DND-41 (cell line): ENCODE measurements around the gene NFAM1.

Experiments used
- ATAC-seq: fragments of 200-7000 bp; cut with Tn5 transposase; 3 replicates; pipeline ENCODE4 v1.9.1; 2021; ENCODE audit warnings: low read depth; ENCODE audit not compliant: insufficient read depth
- DNase-seq: peaks from one replicate; pipeline ENCODE4 v3.0.0-alpha.2; 2020
- H2AFZ ChIP-seq: 2 replicates; pipeline ENCODE4 v1.6.0; 2012; ENCODE audit warnings: low read depth, low read length
- H3K27ac ChIP-seq: 2 replicates; pipeline ENCODE4 v1.5.1; 2012; ENCODE audit warnings: low read length, inconsistent platforms
- H3K27me3 ChIP-seq: fragments of 200-600 bp; sonication (generic); 2 replicates; pipeline ENCODE4 v1.6.0; 2012; ENCODE audit warnings: low read length, mild to moderate bottlenecking, inconsistent platforms; ENCODE audit not compliant: insufficient read depth, poor library complexity
- H3K36me3 ChIP-seq: 2 replicates; pipeline ENCODE4 v1.5.1; 2012; ENCODE audit warnings: low read length, inconsistent platforms; ENCODE audit not compliant: insufficient read depth
- H3K4me1 ChIP-seq: 2 replicates; pipeline ENCODE4 v1.5.1; 2012; ENCODE audit warnings: mild to moderate bottlenecking, low read length; ENCODE audit not compliant: insufficient read depth
- H3K4me2 ChIP-seq: 2 replicates; pipeline ENCODE4 v1.6.0; 2012; ENCODE audit warnings: mild to moderate bottlenecking, moderate library complexity, low read length, inconsistent platforms; ENCODE audit not compliant: insufficient read depth
- H3K4me3 ChIP-seq, 2 experiments: fragments of 200-600 bp in 1 of 2; shearing (Covaris generic) in 1 of 2; 2 replicates each; pipeline ENCODE4 v1.5.1; 2012 to 2016; ENCODE audit warnings: inconsistent platforms in 2 of 2, low read length in 2 of 2, mild to moderate bottlenecking in 2 of 2, low read depth in 1 of 2, moderate library complexity in 1 of 2
- H3K79me2 ChIP-seq: 2 replicates; pipeline ENCODE4 v1.6.0; 2012; ENCODE audit warnings: low read length, inconsistent platforms; ENCODE audit not compliant: insufficient read depth
- H3K9ac ChIP-seq: 2 replicates; pipeline ENCODE4 v1.6.0; 2012; ENCODE audit warnings: low read depth, mild to moderate bottlenecking, inconsistent platforms, low read length, moderate library complexity
- H3K9me3 ChIP-seq: 2 replicates; pipeline ENCODE4 v1.5.1; 2012; ENCODE audit warnings: low read length, moderate library complexity, mild to moderate bottlenecking, inconsistent platforms; ENCODE audit not compliant: insufficient read depth, severe bottlenecking
- H4K20me1 ChIP-seq: 2 replicates; pipeline ENCODE4 v1.6.0; 2012; ENCODE audit warnings: low read length; ENCODE audit not compliant: insufficient read depth
- EZH2 ChIP-seq: IDR thresholded peaks from 3 replicates; pipeline ENCODE4 v1.6.1; 2012; ENCODE audit warnings: borderline replicate concordance, low read depth, mild to moderate bottlenecking, moderate library complexity, low read length, inconsistent platforms; ENCODE audit not compliant: severe bottlenecking
- TF ChIP-seq, protein P1 (sequence below): IDR thresholded peaks from 2 replicates; pipeline ENCODE4 v1.5.1; 2012; ENCODE audit warnings: borderline replicate concordance, low read length, moderate library complexity, mild to moderate bottlenecking; ENCODE audit not compliant: poor library complexity, severe bottlenecking; ENCODE audit errors: extremely low read depth

Gene NFAM1

DNA sequence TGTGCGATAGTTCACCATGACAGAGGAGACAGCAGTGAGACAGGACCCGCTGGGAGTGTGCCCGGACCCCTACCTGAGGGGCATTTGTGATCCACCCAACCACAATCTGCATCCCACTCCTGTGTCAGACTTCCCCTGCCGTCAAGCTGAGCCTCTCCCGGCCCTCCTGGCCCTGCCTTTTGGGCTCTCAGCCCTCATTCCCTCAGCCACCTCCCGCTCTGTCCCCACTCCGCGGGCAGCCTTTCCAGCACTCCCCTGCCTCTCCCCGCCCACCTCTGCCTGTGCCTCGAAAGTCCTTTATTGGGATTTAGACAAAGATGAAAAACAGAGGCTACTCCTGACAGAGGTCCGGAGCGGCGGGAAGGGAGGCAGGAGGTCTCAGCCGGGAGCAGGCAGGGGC, 4.2 kb downstream of the NFAM1 start:
- no peak overlapping the region for H3K27ac ChIP-seq
- TF ChIP-seq, protein P1, sequence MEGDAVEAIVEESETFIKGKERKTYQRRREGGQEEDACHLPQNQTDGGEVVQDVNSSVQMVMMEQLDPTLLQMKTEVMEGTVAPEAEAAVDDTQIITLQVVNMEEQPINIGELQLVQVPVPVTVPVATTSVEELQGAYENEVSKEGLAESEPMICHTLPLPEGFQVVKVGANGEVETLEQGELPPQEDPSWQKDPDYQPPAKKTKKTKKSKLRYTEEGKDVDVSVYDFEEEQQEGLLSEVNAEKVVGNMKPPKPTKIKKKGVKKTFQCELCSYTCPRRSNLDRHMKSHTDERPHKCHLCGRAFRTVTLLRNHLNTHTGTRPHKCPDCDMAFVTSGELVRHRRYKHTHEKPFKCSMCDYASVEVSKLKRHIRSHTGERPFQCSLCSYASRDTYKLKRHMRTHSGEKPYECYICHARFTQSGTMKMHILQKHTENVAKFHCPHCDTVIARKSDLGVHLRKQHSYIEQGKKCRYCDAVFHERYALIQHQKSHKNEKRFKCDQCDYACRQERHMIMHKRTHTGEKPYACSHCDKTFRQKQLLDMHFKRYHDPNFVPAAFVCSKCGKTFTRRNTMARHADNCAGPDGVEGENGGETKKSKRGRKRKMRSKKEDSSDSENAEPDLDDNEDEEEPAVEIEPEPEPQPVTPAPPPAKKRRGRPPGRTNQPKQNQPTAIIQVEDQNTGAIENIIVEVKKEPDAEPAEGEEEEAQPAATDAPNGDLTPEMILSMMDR, result no peak
- TF ChIP-seq EZH2, result no peak
- H3K27me3 ChIP-seq, result peaks cover 11% of the 10 kb centered on the region
- no peak overlapping the region for H2AFZ ChIP-seq
- no peaks in the 10 kb centered on the region for H3K9me3 ChIP-seq
- no peak overlapping the region for H3K4me2 ChIP-seq
- H3K9ac ChIP-seq, result no peak overlapping the region
- no peaks in the 10 kb centered on the region for H4K20me1 ChIP-seq
- no peaks in the 10 kb centered on the region for H3K4me1 ChIP-seq
- DNase-seq (no peak), ATAC-seq (no peak)
- no peak overlapping the region for H3K4me3 ChIP-seq
- H3K79me2 ChIP-seq, result no peaks in the 10 kb centered on the region
- H3K36me3 ChIP-seq, result no peaks in the 10 kb centered on the region

DNA sequence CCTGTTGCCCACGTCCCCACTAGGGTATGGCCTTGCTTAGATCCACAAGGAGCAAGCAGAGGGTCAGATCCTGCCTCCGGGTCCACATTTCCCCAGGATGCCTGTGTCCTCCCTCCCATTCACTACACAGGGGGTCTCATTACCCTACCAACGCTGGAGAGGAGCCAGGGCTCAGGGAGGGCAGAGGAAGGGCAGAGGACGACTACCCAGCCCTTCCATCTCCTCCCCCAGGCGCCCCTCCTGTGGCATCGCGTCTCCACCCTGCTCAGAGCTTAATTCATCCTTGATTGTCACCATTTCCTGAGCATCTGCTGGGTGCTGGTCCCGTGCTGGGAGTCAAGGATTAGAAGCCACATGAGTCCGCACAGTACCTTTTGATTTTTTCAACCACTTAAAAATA, 5.0 kb downstream of the NFAM1 start:
- peaks cover 11% of the 10 kb centered on the region for H3K27me3 ChIP-seq
- no peaks in the 10 kb centered on the region for H3K4me1 ChIP-seq
- no peak overlapping the region for H2AFZ ChIP-seq
- no peak for ATAC-seq
- H3K27ac ChIP-seq, result no peak overlapping the region
- TF ChIP-seq, protein P1, result no peak
- no peak for TF ChIP-seq EZH2
- no peaks in the 10 kb centered on the region for H3K9me3 ChIP-seq
- no peak overlapping the region for H3K4me3 ChIP-seq
- DNase-seq, result no peak
- H4K20me1 ChIP-seq, result no peaks in the 10 kb centered on the region
- H3K79me2 ChIP-seq, result no peaks in the 10 kb centered on the region
- H3K4me2 ChIP-seq, result no peak overlapping the region
- no peak overlapping the region for H3K9ac ChIP-seq
- no peaks in the 10 kb centered on the region for H3K36me3 ChIP-seq

DNA sequence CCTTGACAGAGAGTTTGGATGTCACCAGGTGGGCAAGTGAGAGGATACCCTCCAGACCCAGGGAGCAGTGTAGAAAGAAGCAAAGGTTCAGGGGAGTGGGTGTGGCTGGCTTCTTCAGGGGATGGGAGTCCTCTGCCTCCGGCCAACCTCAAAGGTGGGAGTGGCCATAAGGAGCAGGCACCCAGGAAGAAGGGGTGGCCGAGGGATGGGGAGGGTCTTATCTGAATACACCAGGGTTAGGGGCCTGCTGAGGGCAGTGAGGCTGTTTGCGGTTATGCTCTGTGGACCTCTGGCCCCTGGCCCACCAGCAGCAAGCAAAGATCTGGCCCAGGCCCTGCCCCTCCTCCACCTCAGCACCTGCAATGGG, 6.2 kb downstream of the NFAM1 start:
- no peak overlapping the region for H3K4me2 ChIP-seq
- H4K20me1 ChIP-seq, result no peaks in the 10 kb centered on the region
- no peak overlapping the region for H3K4me3 ChIP-seq
- ATAC-seq (no peak), DNase-seq (no peak)
- no peaks in the 10 kb centered on the region for H3K36me3 ChIP-seq
- H3K9me3 ChIP-seq, result no peaks in the 10 kb centered on the region
- H2AFZ ChIP-seq, result no peak overlapping the region
- peaks cover 12% of the 10 kb centered on the region for H3K27me3 ChIP-seq
- TF ChIP-seq, protein P1, result no peak
- TF ChIP-seq EZH2, result no peak
- no peak overlapping the region for H3K9ac ChIP-seq
- no peaks in the 10 kb centered on the region for H3K4me1 ChIP-seq
- no peaks in the 10 kb centered on the region for H3K79me2 ChIP-seq
- H3K27ac ChIP-seq, result no peak overlapping the region
